ENCODE measurements around the gene NPAS4. TPM values are rescaled to one million over a fixed set of nuclear protein-coding genes. Genes with fewer than 3 reads are reported as not detected.

Gene NPAS4
- total RNA-seq, 1 experiment from 2014 or later = not detected

- no peak overlapping the region for H2AFZ ChIP-seq
- no peak overlapping the region for H3K4me3 ChIP-seq
- intact Hi-C loops (cut with micrococcal nuclease; ENCODE audit: unreplicated experiment) = no loop called here
- TF ChIP-seq CTCF (conservative IDR thresholded peaks at IDR 0.05) = no peak
- TF ChIP-seq EZH2 (IDR thresholded peaks at IDR 0.05; ENCODE audit: low read depth) = no peak
- ChIA-PET POLR2A (ENCODE audit: unreplicated experiment) (no interaction called here), CTCF (interaction anchor here (0.6 to 1.3 kb wide), 2 partner anchors 259 to 427 kb away, joined by 4 to 6 read pairs; partner anchors contain the start of gene RBM4B)
- H3K36me3 ChIP-seq (ENCODE audit: low read depth) = no peaks in the 10 kb centered on the region
- no peaks in the 10 kb centered on the region for H3K4me1 ChIP-seq (replicated peaks; ENCODE audit: insufficient read depth)
- peaks cover 9% of the 10 kb centered on the region for H4K20me1 ChIP-seq (ENCODE audit: insufficient read depth)
- no peaks in the 10 kb centered on the region for H3K79me2 ChIP-seq (ENCODE audit: low read depth)
- peaks cover 55% of the 10 kb centered on the region for H3K27me3 ChIP-seq (ENCODE audit: insufficient read depth, low read depth)
- DNase-seq = no peak
- no peak overlapping the region for H3K4me2 ChIP-seq
- no TSS peak for BruUV-seq (replicated peaks)
- peaks cover 8% of the 10 kb centered on the region for H3F3A ChIP-seq (ENCODE audit: insufficient read depth, low read depth)
- no peak overlapping the region for H3K27ac ChIP-seq
- no peaks in the 10 kb centered on the region for H3K9me2 ChIP-seq (ENCODE audit: insufficient read depth)
- H3K9me3 ChIP-seq (ENCODE audit: insufficient read depth, low read depth) = no peaks in the 10 kb centered on the region
Measured at GRCh38 chr11:66418986-66419308, 1.9 kb upstream of the NPAS4 start.

GRCh38 chr11:66419825-66420224, 1.0 kb upstream of the NPAS4 start:
- H3K79me2 ChIP-seq (ENCODE audit: low read depth) = no peaks in the 10 kb centered on the region
- DNase-seq = no peak
- TF ChIP-seq CTCF (conservative IDR thresholded peaks at IDR 0.05) (no peak), EZH2 (IDR thresholded peaks at IDR 0.05; ENCODE audit: low read depth) (no peak)
- ChIA-PET POLR2A (ENCODE audit: unreplicated experiment) (no interaction called here), CTCF (no interaction called here)
- H3K4me2 ChIP-seq = no peak overlapping the region
- no peaks in the 10 kb centered on the region for H3K4me1 ChIP-seq (replicated peaks; ENCODE audit: insufficient read depth)
- no TSS peak for BruUV-seq (replicated peaks)
- H3K27me3 ChIP-seq (ENCODE audit: insufficient read depth, low read depth) = peaks cover 55% of the 10 kb centered on the region
- H4K20me1 ChIP-seq (ENCODE audit: insufficient read depth) = peaks cover 9% of the 10 kb centered on the region
- intact Hi-C loops (cut with micrococcal nuclease; ENCODE audit: unreplicated experiment) = no loop called here
- no peak overlapping the region for H3K4me3 ChIP-seq
- no peak overlapping the region for H3K27ac ChIP-seq
- H3K36me3 ChIP-seq (ENCODE audit: low read depth) = no peaks in the 10 kb centered on the region
- H2AFZ ChIP-seq = no peak overlapping the region
- peaks cover 8% of the 10 kb centered on the region for H3F3A ChIP-seq (ENCODE audit: insufficient read depth, low read depth)
- H3K9me2 ChIP-seq (ENCODE audit: insufficient read depth) = no peaks in the 10 kb centered on the region
- no peaks in the 10 kb centered on the region for H3K9me3 ChIP-seq (ENCODE audit: insufficient read depth, low read depth)

- H3K27ac ChIP-seq = no peak overlapping the region
- H3K4me2 ChIP-seq = no peak overlapping the region
Measured at GRCh38 chr11:66421492-66422205, 814 bp downstream of the NPAS4 start.

More at GRCh38 chr11:66421492-66422205, 814 bp downstream of the NPAS4 start:
- no peak overlapping the region for H2AFZ ChIP-seq
- ChIA-PET POLR2A (ENCODE audit: unreplicated experiment) (interaction anchor here (0.6 to 1.1 kb wide), 6 partner anchors 45 to 502 kb away, joined by 3 to 7 read pairs (median 4); partner anchors contain the start of genes DPP3, PELI3 and YIF1A), CTCF (interaction anchor here (0.6 to 1.1 kb wide), 8 partner anchors 15 to 673 kb away, joined by 3 to 8 read pairs (median 5); partner anchors contain the start of genes MRPL11 and PELI3)
- H3K79me2 ChIP-seq (ENCODE audit: low read depth) = no peaks in the 10 kb centered on the region
- TF ChIP-seq CTCF (conservative IDR thresholded peaks at IDR 0.05) (no peak), EZH2 (IDR thresholded peaks at IDR 0.05; ENCODE audit: low read depth) (no peak)
- intact Hi-C loops (cut with micrococcal nuclease; ENCODE audit: unreplicated experiment) = no loop called here
- no peaks in the 10 kb centered on the region for H3K4me1 ChIP-seq (replicated peaks; ENCODE audit: insufficient read depth)
- peaks cover 5% of the 10 kb centered on the region; the same call in 1 of the 2 replicates for H4K20me1 ChIP-seq (ENCODE audit: insufficient read depth)
- no peaks in the 10 kb centered on the region for H3K9me2 ChIP-seq (ENCODE audit: insufficient read depth)
- H3F3A ChIP-seq (ENCODE audit: insufficient read depth, low read depth) = peaks cover 8% of the 10 kb centered on the region
- H3K9me3 ChIP-seq (ENCODE audit: insufficient read depth, low read depth) = no peaks in the 10 kb centered on the region
- H3K36me3 ChIP-seq (ENCODE audit: low read depth) = no peaks in the 10 kb centered on the region
- peaks cover 43% of the 10 kb centered on the region for H3K27me3 ChIP-seq (ENCODE audit: insufficient read depth, low read depth)
- no peak overlapping the region for H3K4me3 ChIP-seq
- DNase-seq = peak; percentile 74 to 91
- no TSS peak for BruUV-seq (replicated peaks)

Data from PC-9 (cell line).